Measurements from ENCODE around the gene SIN3B. TPM values are rescaled to one million over a fixed set of nuclear protein-coding genes. Genes with fewer than 3 reads are reported as not detected.

The SIN3B gene
- total and polyA plus RNA-seq, 2 of the 13 experiments (the other 11 are each of a cell fraction or from before 2014, with no cell fraction given) = 12.9 to 25.7 TPM

DNA sequence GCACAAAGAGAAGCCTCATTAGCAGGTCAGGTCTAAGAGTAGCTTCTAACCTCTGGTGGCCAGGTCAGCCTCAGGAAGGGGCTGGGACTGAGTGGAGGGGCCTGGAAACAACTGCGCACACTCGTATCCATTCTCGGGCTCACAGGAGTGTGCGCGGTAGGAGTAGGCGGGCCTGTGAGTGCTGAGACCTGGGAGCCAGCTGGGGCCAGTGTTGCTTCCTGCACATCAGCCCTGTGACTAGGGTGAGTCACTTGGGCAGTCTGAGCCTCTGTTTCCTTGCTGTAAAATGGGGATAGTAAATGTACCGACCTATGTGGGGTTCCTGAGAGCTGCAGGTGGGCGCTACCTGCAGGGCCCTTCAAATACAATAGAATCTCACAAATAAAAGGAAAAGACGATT lies 26.9 kb downstream of the SIN3B start:
- H3K4me1 ChIP-seq (ENCODE audit: insufficient read depth, low read length) = no peaks in the 10 kb centered on the region
- FAIRE-seq (no peak), ATAC-seq (no peak), DNase-seq (ENCODE audit: low spot score) (no peak)
- POLR2A ChIA-PET = interaction anchor here (1.4 kb wide), 1 partner anchor 30 kb away, joined by 3 read pairs; no protein-coding TSS in a partner anchor
- H3K79me2 ChIP-seq (ENCODE audit: insufficient read depth, low read length) = no peaks in the 10 kb centered on the region
- in situ Hi-C loops (cut with HindIII; ENCODE audit: extremely low pct_ligation_motif_present, low pct_unique_long_range_greater_than_20kb) = no loop called here
- no peaks in the 10 kb centered on the region for H3K27me3 ChIP-seq (ENCODE audit: control insufficient read depth in 1 of 2, insufficient read depth in 2 of 2, low read length in 2 of 2)
- no peak for TF ChIP-seq ZNF180 (CRISPR knock-in tag; IDR thresholded peaks at IDR 0.05; ENCODE audit: borderline replicate concordance, low read depth)
- TF ChIP-seq, protein P1, sequence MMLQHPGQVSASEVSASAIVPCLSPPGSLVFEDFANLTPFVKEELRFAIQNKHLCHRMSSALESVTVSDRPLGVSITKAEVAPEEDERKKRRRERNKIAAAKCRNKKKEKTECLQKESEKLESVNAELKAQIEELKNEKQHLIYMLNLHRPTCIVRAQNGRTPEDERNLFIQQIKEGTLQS (CRISPR knock-in tag; IDR thresholded peaks at IDR 0.05) = no peak
- no peak for TF ChIP-seq ZNF350 (CRISPR knock-in tag; IDR thresholded peaks at IDR 0.05; ENCODE audit: borderline replicate concordance, low read depth)
- TF ChIP-seq, protein P2, sequence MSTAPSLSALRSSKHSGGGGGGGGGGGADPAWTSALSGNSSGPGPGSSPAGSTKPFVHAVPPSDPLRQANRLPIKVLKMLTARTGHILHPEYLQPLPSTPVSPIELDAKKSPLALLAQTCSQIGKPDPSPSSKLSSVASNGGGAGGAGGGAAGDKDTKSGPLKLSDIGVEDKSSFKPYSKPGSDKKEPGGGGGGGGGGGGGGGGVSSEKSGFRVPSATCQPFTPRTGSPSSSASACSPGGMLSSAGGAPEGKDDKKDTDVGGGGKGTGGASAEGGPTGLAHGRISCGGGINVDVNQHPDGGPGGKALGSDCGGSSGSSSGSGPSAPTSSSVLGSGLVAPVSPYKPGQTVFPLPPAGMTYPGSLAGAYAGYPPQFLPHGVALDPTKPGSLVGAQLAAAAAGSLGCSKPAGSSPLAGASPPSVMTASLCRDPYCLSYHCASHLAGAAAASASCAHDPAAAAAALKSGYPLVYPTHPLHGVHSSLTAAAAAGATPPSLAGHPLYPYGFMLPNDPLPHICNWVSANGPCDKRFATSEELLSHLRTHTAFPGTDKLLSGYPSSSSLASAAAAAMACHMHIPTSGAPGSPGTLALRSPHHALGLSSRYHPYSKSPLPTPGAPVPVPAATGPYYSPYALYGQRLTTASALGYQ (CRISPR knock-in tag; IDR thresholded peaks at IDR 0.05) = no peak
- no peak for TF ChIP-seq ZSCAN21 (CRISPR knock-in tag; IDR thresholded peaks at IDR 0.05; ENCODE audit: borderline replicate concordance)
- no peak for TF ChIP-seq ZSCAN29 (CRISPR knock-in tag; conservative IDR thresholded peaks at IDR 0.05)
- TF ChIP-seq TOPORS (CRISPR knock-in tag; IDR thresholded peaks at IDR 0.05) = no peak
- no peak for TF ChIP-seq REPIN1 (CRISPR knock-in tag; IDR thresholded peaks at IDR 0.05; ENCODE audit: borderline replicate concordance, low read depth)
- no peak for TF ChIP-seq AKNA (CRISPR knock-in tag; IDR thresholded peaks at IDR 0.05; ENCODE audit: borderline replicate concordance)
- TF ChIP-seq ZEB1 (IDR thresholded peaks at IDR 0.05; ENCODE audit: insufficient replicate concordance, low read depth) = no peak
- no peak for TF ChIP-seq ZNF34 (CRISPR knock-in tag; IDR thresholded peaks at IDR 0.05; ENCODE audit: borderline replicate concordance)
- no peak for TF ChIP-seq FOXP4 (CRISPR knock-in tag; IDR thresholded peaks at IDR 0.05)
- TF ChIP-seq ZNF839 (CRISPR knock-in tag; IDR thresholded peaks at IDR 0.05; ENCODE audit: borderline replicate concordance) = no peak
- TF ChIP-seq IKZF1 (IDR thresholded peaks at IDR 0.05) = no peak
- no peak for TF ChIP-seq HMGA1 (CRISPR knock-in tag; conservative IDR thresholded peaks at IDR 0.05)
- H3K9ac ChIP-seq (ENCODE audit: insufficient read depth, low read depth, low read length) = no peak overlapping the region
- no peak overlapping the region for H2AFZ ChIP-seq (ENCODE audit: low read length)
- no peaks in the 10 kb centered on the region for H3K9me3 ChIP-seq (ENCODE audit: low read length)
- intact Hi-C loops (cut with micrococcal nuclease; ENCODE audit: unreplicated experiment) = no loop called here
- no peak overlapping the region for H3K4me3 ChIP-seq (replicated peaks in 1 of 3; ENCODE audit: insufficient read depth in 1 of 3, low read depth in 2 of 3, low read length in 3 of 3)
- peaks cover 18 to 41% of the 10 kb centered on the region in 2 experiments for H3K36me3 ChIP-seq (replicated peaks in 1 of 2; ENCODE audit: control insufficient read depth in 1 of 2, insufficient read depth in 2 of 2, low read length in 2 of 2)
- H4K20me1 ChIP-seq (ENCODE audit: insufficient read depth, low read length) = no peaks in the 10 kb centered on the region
- H3K4me2 ChIP-seq (ENCODE audit: low read depth, low read length) = no peak overlapping the region
- WGBS (ENCODE audit: low lambda C conversion rate) = over 99% methylated on average over 9 of the region's 9 CpGs
- CTCF ChIA-PET (ENCODE audit: low intra/inter-chr PET ratio, low total read pairs) = no interaction called here
- BruUV-seq (replicated peaks) = no TSS peak
- no peak overlapping the region for H3K27ac ChIP-seq (ENCODE audit: extremely low read length, insufficient read depth, low read length)
